HG02885 (cell line): ENCODE data around the gene NOTCH1.

Experiments
- ATAC-seq: cut with Tn5 transposase; IDR thresholded peaks from one replicate; pipeline ENCODE4 v1.9.1; 2021; ENCODE audit warnings: mild to moderate bottlenecking; ENCODE audit not compliant: unreplicated experiment, poor library complexity

Gene NOTCH1

DNA sequence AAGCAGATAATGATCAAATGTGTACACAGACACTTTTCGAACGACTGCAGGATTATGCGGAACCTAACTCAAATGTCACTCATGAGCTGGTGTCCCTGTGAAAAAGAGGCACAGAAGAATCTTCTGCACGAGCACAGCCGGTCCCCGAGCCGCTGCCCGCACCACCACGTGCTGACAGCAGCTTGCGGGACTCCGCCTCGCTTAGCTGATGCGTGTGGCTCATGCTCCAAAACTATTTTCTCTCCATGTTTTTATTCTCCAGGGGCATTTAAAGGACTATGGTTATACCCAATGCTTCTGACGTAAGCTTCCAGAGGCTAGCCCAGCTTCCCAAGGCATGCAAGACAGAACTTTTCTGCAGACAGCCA lies 72.5 kb downstream of the NOTCH1 start:
- ATAC-seq = no peak

DNA sequence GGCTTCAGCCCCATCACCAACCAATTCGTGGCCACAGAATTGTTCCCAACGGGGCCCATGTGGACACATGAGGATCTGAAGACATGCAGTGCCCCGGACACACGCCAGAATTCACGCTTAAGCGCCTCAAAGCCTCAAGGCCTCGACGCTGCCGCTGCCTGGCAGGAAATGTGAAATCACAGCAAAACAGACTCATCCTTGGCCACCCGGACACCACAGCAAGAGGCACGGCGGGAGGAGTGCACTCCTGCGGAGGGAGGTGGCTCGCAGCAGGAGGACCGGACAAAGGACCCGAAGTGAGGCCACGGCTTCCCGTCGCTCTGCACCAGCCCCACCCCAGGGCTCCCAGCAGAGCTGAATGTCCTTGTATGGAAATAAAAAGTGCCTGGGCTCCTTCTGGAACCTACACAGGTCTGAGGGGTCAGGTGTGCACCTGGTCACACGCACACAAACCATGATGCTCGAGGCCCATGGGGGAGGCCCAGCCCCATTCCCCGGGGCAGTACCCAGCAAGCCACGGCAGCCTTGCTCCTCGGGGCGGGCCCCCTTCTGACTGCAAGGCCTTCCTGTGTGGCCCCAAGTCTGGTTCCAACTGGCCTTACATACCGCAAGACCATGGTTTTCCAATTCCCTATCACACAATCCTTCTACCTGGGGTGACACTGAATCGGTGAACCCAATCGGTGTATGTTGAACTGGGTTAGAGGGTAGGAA lies 73.1 kb downstream of the NOTCH1 start:
- ATAC-seq = no peak

DNA sequence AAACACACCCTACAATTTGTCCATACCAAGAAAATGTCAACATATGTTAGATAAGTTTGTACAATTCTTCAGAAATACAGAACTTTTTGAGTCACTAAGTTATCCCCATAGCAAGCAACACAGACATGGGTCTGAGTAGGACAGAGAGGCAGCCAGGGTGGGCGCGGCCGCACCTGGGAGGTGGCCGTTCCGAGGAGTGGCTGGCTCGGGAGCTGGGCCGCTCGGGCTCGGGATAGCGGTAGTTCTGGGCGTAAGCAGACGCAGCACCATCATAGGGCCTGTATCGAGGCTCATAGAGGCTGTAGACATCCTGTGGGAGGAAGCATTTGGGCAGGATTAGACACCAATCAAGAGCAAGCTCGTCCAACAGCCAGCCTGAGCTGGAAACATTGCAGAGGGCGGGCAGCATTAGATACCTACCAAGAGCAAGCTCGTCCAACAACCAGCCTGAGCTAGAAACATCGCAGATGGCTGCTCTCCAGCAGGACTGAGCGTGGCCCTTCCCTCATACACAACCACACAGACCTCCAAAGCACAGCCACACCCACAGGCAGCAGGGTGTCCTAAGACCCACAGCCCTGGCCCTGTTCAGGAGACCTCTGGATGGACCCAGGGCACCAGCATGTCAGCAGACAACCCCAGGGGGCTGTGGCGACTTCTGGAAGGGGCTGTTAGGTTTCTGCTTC lies 73.9 kb downstream of the NOTCH1 start:
- ATAC-seq = no peak

DNA sequence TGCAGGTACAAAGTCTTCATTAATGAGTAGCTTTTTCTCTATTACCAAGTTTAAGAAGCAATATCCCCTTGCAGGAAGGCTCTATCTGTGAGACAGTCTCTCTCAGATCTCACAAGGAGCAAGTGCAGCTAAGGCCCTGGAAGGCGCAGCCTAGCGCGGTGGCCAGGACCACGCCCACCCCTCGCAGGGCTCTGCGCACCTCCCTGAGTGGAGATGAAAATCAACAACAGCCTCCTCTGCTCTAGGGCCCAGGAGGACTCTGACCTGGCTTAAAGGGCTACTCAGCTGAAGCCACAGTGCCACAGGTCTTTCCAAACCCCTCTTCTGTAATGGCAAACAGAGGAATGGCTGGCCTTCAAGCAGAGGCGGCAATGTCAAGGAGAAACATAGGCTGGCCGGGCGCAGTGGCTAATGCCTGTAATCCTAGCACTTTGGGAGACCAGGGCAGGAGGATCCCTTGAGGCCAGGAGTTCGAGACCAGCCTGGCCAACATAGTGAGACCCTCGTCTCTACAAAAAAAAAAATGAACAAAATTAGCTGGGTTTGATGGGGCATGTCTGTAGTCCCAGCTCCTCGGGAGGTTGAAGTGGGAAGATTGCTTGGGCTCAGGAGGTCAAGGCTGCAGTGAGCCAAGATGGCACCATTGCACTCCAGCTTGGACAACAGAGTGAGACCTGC lies 74.9 kb downstream of the NOTCH1 start:
- no peak for ATAC-seq

DNA sequence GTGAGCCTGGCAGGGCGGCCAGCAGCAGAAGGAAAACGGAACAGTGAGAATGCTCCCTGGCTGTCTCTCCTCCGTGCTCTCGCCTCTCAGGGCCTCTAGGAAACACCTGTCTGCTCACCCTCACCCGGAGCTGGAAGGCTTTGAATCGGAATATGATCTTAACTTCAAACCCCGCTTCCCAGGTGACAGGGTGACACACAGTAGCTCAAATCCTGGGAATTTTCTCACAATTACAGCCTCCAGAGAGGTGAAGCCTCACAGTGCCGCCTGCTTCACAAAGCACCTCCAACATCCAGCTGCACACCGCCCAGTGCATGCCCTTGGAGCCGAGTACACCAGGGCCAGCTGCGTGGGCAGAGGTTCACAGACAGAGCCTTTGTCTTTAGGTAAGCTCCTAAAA lies 75.5 kb downstream of the NOTCH1 start:
- no peak for ATAC-seq

DNA sequence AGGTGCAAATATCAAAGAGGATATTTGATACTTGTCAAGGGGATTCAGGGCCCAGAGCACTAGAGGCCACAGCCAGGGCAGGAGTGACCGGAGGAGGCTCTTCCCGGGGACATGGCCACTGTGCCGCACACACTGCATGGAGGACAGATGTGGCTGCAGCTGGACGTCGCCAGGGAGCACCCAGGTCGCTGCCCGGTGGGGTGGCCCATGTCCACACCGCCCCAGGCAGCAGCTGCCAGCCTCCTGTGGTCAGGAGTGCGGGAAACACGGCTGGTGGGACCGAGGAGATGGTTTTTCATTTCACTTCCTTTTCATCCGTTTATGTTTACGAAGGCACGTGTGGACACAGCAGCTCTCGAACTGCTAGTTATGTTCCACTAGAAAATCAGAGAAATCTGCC lies 78.1 kb downstream of the NOTCH1 start:
- ATAC-seq = no peak

DNA sequence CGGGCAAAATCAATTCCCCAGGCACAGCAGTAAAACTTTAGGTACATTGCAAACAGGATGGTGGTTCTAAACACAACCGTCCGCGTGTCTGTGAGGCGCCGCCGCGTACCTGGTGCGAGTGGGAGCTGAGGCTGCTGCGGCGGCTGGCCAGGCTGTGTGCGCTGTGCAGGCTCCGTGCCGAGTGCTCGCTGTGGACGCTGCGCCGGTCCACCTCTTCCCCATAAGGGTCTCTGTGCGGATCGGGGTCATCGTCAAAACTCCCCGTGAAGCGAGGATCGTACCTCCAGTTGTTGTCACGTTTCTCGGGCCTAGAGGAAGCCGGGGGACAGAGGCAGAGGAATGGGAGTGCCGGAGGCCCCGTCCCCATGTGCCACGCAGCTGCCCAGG lies 79.7 kb downstream of the NOTCH1 start:
- no peak for ATAC-seq

DNA sequence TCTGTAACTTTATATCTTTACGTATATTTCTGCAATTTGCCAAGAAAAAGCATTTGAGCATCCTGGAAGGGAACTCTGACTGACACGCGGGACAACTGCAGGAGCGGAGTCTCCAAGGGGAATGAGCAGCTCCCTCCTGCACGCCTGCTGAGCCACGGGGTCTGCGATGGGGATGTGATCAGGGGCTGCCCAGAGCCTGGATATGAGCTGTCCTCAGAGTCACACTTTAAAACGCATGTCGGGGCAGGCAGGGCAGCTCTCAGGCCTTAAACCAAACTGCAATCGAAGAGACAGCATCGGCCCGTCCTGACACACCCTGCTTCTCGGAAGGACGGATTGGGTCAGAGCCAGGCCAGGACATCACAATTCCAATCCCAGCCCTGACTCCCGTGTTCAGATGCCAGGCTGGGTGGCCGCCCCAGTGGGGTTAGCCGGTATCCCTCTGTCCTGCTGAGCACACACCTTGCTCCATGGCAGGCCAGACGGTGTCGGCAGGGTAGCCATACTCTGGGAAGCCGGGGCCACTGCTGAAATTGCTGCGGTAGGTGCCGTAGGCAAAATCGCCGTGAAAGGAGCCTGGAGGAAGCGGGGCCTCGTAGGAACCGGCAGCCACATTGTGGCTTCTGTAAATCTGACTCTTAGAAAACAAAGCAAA lies 80.2 kb downstream of the NOTCH1 start:
- ATAC-seq = no peak

DNA sequence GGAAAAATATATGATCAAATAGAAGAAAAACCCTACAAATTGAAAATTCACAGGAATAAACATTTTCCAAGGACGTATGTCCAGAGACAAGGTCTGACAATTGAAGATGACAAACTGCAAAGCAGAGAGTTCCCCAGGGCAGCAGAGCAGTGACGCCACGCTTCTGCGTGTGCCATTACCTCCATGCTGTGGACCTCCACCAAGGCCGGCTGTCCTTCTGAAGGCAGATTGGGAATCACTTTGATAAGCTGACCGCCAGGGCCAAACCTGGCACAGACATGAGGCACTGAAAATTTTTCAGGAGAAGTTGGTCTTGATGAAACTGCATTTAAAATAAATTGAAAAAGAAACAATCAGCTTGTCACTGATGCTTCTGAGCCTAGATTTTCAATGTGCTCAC lies 81.6 kb downstream of the NOTCH1 start:
- no peak for ATAC-seq

DNA sequence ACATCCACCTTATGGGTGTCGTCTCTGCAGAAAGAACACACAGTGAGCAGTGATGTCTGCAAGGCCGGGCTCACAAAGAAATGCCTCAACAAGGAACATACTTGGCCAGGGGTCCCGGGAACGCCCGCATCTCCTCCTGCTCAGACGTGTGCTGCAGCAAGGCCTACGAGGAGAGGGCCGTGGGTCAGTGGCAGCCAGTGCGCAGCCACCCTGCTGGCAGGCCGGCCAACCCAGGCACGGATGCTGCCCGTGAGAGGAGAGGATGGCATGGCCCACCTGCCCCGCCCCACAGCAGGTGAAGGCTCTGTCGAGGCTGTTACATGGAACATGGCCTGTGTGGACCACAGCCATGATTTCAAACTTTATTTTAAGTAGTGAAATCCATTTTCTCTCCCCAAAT lies 82.3 kb downstream of the NOTCH1 start:
- ATAC-seq = no peak

DNA sequence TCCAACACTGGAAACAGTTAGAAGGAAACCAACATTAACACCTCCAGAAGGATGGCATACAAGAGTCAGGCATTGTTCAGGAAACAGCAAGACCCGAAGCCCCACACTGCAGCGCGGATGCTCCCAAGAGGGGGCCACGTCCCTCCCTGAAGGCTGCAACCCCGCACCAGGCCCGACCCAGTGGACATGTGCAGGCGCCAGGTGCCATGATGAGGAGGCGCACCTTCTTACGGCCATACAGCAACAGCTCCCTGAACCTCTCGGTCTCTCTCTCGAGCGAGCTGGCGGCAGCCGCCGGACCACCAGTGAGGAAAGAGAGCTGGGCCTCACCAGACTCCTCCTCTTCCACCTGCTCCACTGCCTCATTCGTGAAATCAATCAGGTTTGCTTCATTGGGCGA lies 83.2 kb downstream of the NOTCH1 start:
- no peak for ATAC-seq

DNA sequence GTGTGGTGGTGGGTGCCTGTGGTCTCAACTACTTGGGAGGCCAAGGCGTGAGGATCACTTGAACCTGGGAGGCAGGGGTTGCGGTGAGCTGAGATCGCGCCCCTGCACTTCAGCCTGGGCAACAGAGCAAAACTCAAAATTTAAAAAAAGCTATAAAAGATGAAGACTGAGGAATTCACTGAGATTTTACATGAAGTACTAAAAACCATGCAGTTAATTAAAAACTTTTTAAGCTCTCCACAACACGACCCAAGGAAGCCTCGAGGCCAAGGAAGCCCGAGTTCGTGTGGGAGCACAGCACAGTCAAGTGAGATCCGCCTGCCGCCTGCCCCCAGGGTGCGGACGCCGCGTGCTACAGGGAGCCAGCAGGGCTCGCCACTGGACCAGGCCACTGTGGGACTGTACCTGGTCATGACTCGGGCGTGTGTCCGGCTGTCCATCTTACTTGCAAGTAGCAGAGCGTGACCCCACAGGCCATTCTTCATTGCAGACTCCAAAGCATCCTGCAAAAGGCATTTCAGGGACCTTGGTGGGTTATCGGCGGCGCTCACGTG lies 85.0 kb downstream of the NOTCH1 start:
- no peak for ATAC-seq

DNA sequence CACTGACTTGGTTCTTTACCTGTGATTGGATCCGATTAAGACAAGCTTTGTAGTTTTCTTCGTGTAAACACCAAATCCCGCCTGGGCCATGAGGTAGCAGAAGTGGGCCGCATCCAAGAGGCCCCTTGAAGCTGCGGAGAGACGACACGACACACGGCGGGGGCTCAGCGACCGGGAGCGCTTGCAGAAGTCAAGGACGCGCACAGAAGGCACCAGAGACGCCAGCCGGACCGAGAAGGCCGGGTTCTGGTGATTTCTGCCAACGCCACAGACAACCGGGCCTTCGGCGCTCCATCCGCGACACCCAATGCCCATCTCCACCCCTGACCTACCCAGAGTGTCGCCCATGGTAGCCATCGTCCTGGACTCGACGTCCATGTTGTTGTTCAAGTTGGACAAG lies 86.4 kb downstream of the NOTCH1 start:
- no peak for ATAC-seq

DNA sequence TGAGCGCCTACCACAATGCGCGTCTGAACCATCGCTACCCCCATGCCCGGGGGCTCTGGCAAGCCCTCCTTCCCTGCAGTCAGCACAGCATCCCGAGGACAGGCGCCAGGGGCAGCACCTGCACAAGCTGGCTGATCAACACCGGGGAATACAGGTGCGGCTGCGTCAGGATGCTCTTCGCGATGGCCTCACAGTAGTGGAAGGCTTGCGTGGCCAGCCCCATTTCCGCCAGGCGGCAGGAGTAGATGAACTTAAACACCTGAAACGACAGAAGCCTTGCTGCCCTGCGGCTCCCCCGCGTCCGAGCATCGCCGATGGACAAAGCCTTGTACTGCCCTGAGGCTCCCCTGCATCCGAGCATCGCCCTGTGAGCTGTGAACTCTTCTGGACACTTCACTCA lies 88.5 kb downstream of the NOTCH1 start:
- no peak for ATAC-seq

DNA sequence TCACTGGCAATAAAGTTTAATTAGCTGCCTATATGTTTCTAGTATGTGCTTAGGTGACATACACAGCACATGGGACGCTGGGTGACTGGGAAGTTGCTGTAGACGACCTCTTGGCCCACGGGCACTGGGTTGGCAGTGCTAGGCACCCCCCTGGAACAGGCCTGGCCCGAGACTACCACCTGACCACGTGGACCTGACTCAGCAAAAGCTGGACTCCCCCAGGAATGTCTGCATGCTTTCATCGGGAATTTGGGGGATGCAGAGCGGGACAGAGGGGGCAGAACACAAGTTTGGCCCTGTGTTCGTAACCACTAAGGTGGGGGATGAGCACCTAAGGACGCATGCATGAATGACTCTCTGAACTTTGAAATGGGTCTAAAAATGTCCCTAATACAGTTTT lies 89.6 kb downstream of the NOTCH1 start:
- ATAC-seq = no peak

DNA sequence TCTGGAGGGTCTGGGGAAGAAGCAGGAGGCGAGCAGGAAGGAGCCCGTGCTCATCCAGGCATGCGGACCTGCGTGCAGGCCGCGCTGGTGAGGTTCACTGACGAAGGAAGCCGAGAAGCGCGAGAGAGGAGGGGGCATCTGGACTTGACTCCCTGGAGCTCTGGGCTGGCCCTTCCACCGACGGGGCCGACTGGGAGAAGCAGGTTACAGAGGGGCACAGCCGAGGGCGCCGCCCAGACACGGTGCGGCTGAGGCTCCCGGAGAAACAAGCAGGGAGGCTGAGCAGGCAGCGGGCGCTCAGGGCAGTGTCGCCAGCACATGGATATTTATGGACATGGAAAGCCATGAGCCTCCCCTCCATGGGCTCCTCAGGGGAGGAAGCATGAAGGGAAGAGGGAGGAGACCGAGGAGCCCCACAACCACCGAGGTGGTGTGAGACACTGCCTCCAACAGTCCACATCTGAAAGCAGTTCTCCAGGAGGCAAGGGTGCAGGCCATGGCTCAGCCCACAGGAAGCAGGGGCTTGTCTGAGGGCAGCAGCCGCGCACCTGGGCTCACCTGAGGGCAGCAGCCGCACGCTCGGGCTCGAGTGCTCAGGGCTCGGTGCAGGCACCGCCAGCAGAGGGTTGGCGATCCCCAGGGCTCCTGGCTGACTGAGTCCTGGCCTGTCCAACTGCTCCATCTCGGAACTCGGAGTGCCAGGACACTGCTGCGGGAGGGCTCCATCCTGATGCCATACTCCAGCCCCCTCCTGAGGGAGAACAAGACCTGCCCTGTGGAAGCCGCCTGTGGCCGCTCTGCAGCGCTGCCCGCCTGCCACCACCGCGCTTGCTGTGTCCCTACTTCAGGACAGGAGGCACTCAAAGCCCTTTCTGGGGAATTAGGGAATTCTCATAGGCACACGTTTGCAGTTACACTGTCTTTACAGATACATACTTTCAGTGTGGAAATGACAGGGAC lies 90.5 kb downstream of the NOTCH1 start:
- ATAC-seq = no peak

DNA sequence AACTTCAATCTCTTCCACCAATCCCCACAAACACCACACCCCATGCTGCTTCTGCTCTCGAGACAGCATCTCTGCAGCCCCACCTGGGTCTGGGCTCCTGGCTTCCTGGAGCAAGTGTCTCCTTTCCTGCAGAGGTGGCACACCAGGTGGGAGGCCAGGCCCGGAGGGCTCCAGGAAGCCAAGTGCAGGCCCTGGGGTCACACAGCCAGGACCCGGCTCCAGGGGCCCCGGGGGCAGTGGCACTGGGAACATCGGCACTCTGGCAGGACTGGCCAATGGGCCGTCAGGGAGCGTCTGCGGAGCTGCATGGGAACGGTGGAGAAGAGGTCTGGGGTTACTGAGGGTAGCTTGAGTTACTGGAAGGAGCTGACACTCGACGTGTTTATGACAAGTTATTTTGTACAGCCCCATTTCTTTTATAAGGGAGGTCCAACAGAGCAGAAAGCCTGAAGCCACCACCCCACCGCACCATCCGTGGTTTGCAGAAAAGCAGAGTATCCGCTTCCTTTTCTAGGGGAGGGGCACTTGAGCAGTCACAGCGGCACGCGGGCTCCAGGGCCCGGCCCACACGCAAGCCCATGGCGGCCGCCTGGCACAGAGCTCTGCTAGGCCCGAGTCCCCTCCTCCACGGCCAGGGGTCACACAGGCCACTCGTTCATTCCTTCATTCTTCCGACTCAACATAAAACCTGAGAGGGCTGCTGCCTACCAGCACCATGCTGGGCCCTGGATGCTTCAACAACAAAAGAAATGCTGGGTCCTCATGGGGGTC lies 91.6 kb downstream of the NOTCH1 start:
- ATAC-seq = no peak

DNA sequence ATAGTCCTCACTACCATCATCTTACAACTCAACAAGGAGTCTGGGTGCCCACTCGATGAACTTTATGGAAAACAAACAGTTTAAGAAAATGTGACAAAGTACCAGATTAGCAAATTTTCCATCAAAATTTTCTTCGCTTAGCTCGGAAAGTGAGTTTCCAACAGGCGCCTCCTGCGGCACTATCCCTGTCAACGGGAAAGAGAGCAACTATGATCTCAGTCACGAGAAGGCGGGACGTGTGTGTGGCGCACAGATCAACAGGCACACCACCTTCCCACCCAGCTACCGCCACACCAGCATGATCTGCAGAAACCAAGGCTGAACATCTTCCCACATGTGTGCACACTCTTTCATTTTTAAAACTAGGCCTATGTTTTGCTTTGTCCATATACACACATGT lies 92.5 kb downstream of the NOTCH1 start:
- ATAC-seq = no peak

DNA sequence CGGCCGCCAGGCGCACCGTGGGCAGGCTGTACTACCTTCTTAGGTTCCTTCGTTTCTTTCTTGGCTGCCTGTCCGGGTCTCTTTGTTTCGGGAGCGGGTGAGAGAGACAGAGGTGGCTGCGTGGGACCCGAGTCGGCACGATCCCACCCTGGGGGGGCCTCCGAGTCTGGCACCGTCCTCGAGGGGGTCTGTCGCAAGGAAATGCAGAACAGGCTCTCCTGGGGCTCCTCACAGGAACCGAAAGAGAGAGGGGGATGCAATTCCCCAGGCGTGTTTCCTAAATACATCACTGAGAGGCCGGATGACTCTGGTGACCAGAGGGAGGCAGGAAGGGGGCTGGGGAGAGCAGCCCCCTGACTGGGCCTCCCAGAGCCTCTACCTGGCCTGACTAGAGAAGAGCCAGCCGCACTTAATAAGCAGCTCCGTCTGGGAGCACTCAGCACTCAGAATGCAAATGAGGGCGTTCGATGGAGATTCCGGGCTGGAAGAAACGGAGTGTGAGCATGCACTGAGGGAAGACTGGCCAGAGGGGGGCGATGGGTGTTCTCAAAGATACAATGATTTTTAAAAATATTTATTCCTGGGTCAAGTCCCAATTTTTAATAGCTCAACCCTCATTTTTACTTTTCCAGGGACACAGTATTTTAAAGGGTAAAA lies 94.5 kb downstream of the NOTCH1 start:
- ATAC-seq = no peak
